ENCODE measurements around the gene PRLHR. TPM values are rescaled to one million over a fixed set of nuclear protein-coding genes. Genes with fewer than 3 reads are reported as not detected.

The PRLHR gene
- polyA plus RNA-seq, 3 donors = not detected

GRCh38 chr10:118605694-118606093 is 10.2 kb upstream of the PRLHR start:
- no peak overlapping the region for H3K27ac ChIP-seq (ENCODE audit: low read depth in 1 of 2, low read length in 2 of 2)
- H3K9ac ChIP-seq (ENCODE audit: insufficient read depth, low read length, poor library complexity, severe bottlenecking) = no peak overlapping the region
- DNase-seq = no peak
- Mint-ChIP-seq H3K4me1 (no peaks in the 10 kb centered on the region), H3K36me3 (no peaks in the 10 kb centered on the region), H3K27ac (no peak overlapping the region), H3K9me3 (peaks cover 4 to 16% (median 10%) of the 10 kb centered on the region in 7 donors), H3K27me3 (ENCODE audit: low read depth in 3 of 3) (peaks cover 8 to 10% (median 8%) of the 10 kb centered on the region in 3 donors), H3K4me3 (no peak overlapping the region)
- no peaks in the 10 kb centered on the region for H3K36me3 ChIP-seq (replicated peaks in 1 of 2; ENCODE audit: control insufficient read depth in 1 of 2, insufficient read depth in 2 of 2, low read length in 2 of 2)
- no peak overlapping the region for H3K4me3 ChIP-seq (replicated peaks in 1 of 3; ENCODE audit: low read depth in 2 of 3, low read length in 3 of 3)
- H3K4me1 ChIP-seq (ENCODE audit: control insufficient read depth in 1 of 2, insufficient read depth in 2 of 2, low read length in 2 of 2) = no peaks in the 10 kb centered on the region
- WGBS (ENCODE audit: insufficient coverage) = no CpG with 5 or more reads among the region's 10 CpGs
- no peak overlapping the region for H2AFZ ChIP-seq (ENCODE audit: insufficient read depth, low read depth, low read length, poor library complexity, severe bottlenecking)
- no peak overlapping the region for H3K4me2 ChIP-seq (replicated peaks; ENCODE audit: extremely low read depth, low read length, poor library complexity, severe bottlenecking)
- no peaks in the 10 kb centered on the region for H3K27me3 ChIP-seq (ENCODE audit: control insufficient read depth in 2 of 2, insufficient read depth in 2 of 2, low read length in 2 of 2)
- no peak for TF ChIP-seq CTCF (IDR thresholded peaks at IDR 0.05)
- peaks cover 9 to 20% of the 10 kb centered on the region in 2 donors for H3K9me3 ChIP-seq (replicated peaks in 1 of 2; ENCODE audit: control insufficient read depth in 1 of 2, insufficient read depth in 1 of 2, low read length in 2 of 2)
- H3K79me2 ChIP-seq (ENCODE audit: insufficient read depth, low read length) = no peaks in the 10 kb centered on the region
- H4K20me1 ChIP-seq (ENCODE audit: insufficient read depth, low read length) = no peaks in the 10 kb centered on the region
- intact Hi-C loops (cut with micrococcal nuclease) = no loop called here

DNA sequence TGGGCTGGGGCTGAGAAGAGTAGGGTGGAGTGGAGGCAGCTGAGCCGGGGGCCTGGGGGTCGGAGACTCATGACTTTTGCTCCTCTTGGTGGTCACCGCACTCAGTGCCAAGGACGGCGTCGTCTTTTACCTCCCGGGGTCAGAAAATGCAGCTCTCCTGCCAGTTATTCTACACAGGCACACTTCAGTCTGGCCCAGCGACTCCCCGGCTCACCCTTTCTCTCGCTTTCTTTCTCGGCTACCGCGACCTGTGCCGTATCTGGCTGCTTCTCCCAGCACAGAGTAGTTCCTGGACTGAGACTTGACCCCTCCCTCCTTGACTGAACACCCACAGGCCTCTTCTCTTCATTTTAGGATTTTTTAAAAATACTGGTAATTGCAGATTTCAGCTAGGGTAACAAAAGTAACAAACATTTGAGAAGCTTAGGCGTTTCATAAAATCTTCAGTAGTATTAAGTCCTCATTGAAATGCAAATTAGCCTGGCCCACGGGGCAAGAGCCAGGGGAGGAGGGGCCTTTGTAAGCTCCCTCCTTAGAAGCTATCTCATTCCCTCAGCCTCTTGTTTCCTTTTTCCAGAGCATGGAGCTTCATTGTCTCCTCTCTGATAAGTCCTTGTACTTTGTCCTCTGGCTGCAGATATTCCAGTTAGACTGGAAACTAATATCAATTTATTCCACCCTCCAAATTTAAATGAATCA is 1.1 kb upstream of the PRLHR start:
- H3K4me2 ChIP-seq (replicated peaks; ENCODE audit: extremely low read depth, low read length, poor library complexity, severe bottlenecking) = no peak overlapping the region
- Mint-ChIP-seq H3K36me3 (peaks cover 6 to 7% of the 10 kb centered on the region in 2 donors), H3K4me1 (peaks cover 1% of the 10 kb centered on the region), H3K4me3 (peak overlapping the region in 1 of 2 donors; percentile 69), H3K27me3 (ENCODE audit: low read depth in 3 of 3) (peaks cover 55 to 65% (median 63%) of the 10 kb centered on the region in 3 donors), H3K27ac (no peak overlapping the region), H3K9me3 (peaks cover 8 to 24% (median 17%) of the 10 kb centered on the region in 7 donors)
- H3K9me3 ChIP-seq (replicated peaks in 1 of 2; ENCODE audit: control insufficient read depth in 1 of 2, insufficient read depth in 1 of 2, low read length in 2 of 2) = peaks cover 10 to 29% of the 10 kb centered on the region in 2 donors
- DNase-seq = no peak
- H3K4me3 ChIP-seq (replicated peaks in 1 of 3; ENCODE audit: low read depth in 2 of 3, low read length in 3 of 3) = no peak overlapping the region
- H3K27me3 ChIP-seq (ENCODE audit: control insufficient read depth in 2 of 2, insufficient read depth in 2 of 2, low read length in 2 of 2) = peaks cover 32 to 67% of the 10 kb centered on the region in 2 donors
- no peaks in the 10 kb centered on the region for H4K20me1 ChIP-seq (ENCODE audit: insufficient read depth, low read length)
- no peaks in the 10 kb centered on the region for H3K36me3 ChIP-seq (replicated peaks in 1 of 2; ENCODE audit: control insufficient read depth in 1 of 2, insufficient read depth in 2 of 2, low read length in 2 of 2)
- H3K79me2 ChIP-seq (ENCODE audit: insufficient read depth, low read length) = no peaks in the 10 kb centered on the region
- intact Hi-C loops (cut with micrococcal nuclease) = no loop called here
- no peak for TF ChIP-seq CTCF (IDR thresholded peaks at IDR 0.05)
- no peak overlapping the region for H2AFZ ChIP-seq (ENCODE audit: insufficient read depth, low read depth, low read length, poor library complexity, severe bottlenecking)
- no peak overlapping the region for H3K27ac ChIP-seq (ENCODE audit: low read depth in 1 of 2, low read length in 2 of 2)
- no peak overlapping the region for H3K9ac ChIP-seq (ENCODE audit: insufficient read depth, low read length, poor library complexity, severe bottlenecking)
- 8% methylated on average over 15 of the region's 16 CpGs for WGBS (ENCODE audit: insufficient coverage)
- H3K4me1 ChIP-seq (ENCODE audit: control insufficient read depth in 1 of 2, insufficient read depth in 2 of 2, low read length in 2 of 2) = no peaks in the 10 kb centered on the region
